GM19324 (cell line): ENCODE results near the gene SNTG2.
"Not testable (repeated sequence)": the region's sequence is repeated elsewhere in the genome, so short reads cannot be mapped to it uniquely, and the experiment has no call there.

ENCODE experiments used
- ATAC-seq: cut with Tn5 transposase; IDR thresholded peaks from one replicate; pipeline ENCODE4 v1.9.1; 2021; ENCODE audit warnings: mild to moderate bottlenecking, moderate library complexity; ENCODE audit not compliant: unreplicated experiment, low FRiP score

Gene SNTG2

DNA sequence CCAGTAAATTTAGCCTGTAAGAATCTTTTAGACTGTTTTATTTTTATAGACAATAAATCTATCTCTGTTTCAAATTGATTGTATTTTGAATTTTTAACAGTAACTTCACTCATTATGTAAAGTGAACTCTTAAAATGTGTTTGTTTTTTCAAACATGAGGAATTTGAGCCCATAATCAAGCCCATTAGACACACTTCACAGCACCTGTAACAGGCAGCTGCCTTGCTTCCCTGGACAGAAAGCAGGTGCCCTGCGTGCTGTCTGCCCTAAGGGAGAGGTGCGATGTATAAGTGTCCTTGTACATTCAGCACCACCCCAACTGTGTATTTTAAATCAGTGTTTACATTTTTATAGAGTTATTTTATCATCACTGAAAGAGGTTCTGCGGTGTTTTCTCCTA is 276.1 kb downstream of the SNTG2 start:
- no peak for ATAC-seq

- ATAC-seq: no peak
These were observed 276.7 kb downstream of the SNTG2 start for GRCh38 chr2:1227274-1227900.

DNA sequence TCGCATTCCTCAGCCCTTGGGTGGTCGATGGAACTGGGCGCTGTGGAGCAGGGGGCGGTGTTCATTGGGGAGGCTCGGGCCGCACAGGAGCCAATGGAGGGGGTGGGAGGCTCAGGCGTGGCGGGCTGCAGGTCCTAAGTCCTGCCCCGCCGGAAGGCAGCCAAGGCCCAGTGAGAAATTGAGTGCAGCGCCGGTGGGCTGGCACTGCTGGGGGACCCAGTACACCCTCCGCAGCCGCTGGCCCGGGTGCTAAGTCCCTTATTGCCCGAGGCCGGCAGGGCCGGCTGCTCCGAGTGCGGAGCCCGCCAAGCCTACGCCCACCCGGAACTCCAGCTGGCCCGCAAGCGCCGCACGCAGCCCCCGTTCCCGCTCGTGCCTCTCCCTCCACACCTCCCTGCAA is 278.9 kb downstream of the SNTG2 start:
- not testable (repeated sequence) for ATAC-seq

GRCh38 chr2:1230155-1230893 is 279.7 kb downstream of the SNTG2 start:
- ATAC-seq: no peak

DNA sequence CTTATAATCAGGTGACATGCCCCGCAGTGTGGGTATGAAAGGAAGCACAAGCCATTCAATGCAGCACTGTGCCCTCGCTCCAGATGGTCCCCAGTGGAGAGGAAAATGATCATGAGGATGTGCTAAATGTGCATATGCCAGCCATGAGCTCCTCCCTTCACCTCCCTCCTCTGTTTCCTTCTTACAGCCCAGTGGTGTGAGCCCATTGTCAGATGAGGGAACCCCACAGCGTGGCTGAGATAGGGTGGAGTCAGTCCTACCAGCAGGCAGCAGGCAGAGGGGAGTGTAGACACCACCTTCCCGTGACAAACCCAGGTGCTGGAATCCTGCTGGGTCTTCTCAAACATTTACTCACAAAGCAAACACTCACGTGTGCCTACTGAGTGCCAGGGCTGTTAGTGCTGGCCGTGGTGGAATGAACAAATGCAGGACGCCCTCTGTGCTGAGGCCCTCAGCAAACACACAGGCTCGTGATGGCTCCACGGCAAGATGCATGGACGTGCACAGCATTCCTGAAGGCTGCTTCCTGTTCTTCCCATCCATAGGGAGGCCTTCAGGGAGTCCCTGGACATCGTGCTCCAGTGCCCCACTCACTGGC is 280.9 kb downstream of the SNTG2 start:
- ATAC-seq: no peak

- no peak for ATAC-seq
These were observed 282.6 kb downstream of the SNTG2 start for GRCh38 chr2:1233281-1233680.

DNA sequence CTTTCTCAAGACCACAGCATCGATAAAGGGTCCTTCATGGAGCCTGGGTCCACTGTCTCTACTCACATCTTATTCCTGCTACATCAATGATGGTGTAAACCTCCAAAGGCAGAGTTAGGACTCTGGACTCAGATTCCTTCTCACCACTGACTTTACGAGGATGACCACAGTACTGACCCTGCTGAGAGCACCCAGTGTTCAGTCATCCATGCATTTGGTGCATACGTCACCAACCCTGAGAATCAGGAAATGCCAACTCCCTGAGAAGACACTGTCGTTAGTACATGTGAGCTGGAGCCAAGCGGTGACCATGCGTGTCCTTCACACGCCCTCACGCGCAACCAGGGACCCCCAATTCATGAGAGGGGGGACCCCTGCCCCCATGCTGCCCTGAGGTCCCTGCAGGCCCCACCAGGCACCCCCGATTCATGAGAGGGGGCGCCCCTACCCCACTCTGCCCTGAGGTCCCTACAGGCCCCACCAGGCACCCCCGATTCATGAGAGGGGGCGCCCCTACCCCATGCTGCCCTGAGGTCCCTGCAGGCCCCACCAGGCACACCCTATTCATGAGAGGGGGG is 284.2 kb downstream of the SNTG2 start:
- no peak for ATAC-seq

GRCh38 chr2:1235806-1236205 is 285.2 kb downstream of the SNTG2 start:
- no peak for ATAC-seq

- ATAC-seq: no peak
These were observed 286.0 kb downstream of the SNTG2 start for GRCh38 chr2:1236606-1237005.

DNA sequence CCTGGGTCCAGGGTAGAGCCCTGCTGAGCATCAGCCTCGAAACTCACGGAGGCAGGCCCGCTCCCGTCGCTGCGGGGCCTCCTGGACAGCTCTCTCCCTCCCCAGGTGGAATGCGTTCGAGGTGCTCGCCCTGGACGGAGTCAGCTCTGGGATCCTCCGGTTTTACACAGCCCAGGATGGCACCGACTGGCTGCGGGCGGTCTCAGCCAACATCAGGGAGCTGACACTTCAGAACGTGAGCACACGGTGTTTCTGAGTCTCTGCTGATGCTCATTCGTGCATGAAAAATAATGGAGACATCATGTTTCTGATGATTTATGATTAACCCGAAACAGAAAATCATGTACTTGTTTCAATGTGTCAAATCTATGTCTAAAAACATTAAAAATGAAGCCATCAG is 287.1 kb downstream of the SNTG2 start:
- no peak for ATAC-seq

DNA sequence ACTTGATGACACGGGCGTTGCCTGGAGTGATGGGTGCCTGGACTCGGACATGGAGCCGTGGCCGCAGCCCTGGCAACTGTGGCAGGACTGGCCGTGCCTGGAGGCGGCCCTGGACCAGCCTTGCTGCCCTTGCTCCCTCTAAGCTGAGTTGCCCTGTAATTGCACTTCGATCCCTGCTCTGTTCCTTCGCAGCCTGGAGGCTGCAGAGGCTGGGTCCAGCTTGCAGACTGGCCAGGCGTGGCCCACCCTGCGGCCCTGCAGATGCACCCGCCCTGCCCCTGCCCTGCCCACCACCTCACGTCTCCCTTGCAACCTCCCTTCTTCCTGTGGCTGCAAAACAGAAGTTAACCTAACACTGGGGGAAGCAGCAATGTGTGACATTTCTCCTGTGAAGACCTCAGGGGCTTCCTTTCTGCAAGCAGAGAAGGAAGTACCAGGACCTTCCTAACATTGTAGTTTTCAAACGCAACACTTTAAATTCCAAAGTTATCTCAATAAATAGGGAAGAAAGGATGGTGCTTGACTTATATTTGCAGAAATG is 288.0 kb downstream of the SNTG2 start:
- ATAC-seq: no peak

DNA sequence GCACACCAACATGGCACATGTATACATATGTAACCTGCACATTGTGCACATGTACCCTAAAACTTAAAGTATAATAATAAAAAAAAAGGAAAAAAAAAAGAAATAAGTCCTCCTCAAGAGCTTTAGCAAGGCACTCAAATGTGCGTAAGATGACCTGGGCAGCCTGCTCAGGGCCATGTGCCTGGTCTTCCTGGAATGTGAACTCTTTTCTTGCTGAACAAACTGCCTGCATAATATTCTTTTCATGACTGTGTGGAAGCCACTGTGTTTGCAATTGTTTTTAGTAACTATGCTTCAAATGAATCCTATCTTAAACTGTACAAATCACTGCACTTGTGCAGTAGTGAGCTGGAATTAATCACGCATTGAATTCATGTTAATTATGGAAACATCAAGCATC is 294.5 kb downstream of the SNTG2 start:
- no peak for ATAC-seq

DNA sequence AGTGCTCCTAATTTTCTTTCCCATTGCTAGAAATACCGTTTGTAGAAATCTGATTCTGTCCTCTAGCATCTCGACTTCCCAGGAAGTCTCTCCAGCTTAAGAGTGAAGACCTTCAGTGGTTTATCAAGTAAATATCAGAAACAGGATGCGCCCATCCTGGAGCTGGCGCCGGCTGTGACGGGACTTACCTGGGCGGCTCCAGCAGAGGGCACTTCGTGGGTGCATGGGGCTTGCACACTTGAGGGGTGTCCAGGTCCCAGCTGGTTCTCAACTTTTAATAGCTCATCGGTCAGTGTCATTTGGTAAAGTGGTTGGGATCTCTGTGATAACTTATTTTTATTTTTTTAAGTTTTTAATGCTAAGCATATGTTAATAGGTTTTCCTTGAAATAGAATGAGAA is 295.6 kb downstream of the SNTG2 start:
- ATAC-seq: no peak

DNA sequence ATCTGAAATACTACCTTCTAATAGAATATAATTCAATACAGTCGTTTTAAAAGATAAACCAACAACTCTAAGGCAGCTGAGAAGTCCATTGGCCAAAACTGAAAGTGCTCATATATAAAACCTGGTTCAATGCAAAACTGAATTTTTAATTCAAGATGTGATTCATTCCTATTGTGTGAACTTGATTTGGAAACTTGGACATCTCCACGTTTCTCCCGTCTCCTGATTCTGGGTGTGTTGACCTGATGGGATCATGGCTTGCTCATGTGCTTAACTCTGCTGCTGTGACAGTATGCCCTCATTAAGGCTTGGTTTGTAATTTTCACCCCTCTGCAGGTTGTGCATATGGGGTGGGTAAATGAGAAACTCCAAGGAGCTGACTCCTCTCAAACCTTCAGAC is 296.3 kb downstream of the SNTG2 start:
- no peak for ATAC-seq

GRCh38 chr2:1248187-1248586 is 297.5 kb downstream of the SNTG2 start:
- no peak for ATAC-seq

GRCh38 chr2:1249897-1250687 is 299.4 kb downstream of the SNTG2 start:
- no peak for ATAC-seq

- no peak for ATAC-seq
These were observed 300.9 kb downstream of the SNTG2 start for GRCh38 chr2:1251520-1251919.

- no peak for ATAC-seq
These were observed 303.0 kb downstream of the SNTG2 start for GRCh38 chr2:1253629-1254028.

DNA sequence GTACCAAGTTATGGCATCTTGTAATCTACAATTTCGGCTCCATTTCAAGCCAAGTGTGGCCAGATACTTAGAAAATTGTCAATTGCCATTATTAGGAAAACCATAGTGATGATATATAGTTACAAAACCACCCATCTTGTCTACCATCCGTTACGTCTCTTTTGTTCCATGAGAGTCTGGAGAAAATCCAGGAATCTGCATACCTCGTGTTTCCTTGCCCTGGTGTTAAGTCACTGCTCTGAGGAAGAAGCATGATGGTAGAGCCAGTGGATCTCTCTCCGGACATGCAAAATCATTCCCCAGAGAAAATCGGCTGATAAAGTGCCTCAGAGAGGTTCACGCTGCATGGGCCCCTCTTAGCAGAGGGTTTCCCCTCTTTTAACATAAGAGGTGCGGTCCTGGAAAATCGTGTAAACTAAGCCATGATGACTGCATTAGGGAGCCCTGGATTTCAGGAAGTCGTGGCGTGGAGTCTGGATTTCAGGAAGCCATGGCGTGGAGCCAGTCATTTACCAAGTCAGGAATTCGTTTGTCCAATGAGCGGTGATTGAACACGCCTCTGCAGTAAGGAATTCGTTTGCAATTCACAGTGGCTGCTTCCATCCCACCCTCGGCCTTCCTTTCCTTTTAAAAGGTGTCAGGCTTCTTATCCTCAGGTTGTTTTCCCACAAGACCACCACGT is 304.2 kb downstream of the SNTG2 start:
- no peak for ATAC-seq
